HepG2 (cell line): ENCODE measurements around the gene RIMOC1. TPM values are rescaled to one million over a fixed set of nuclear protein-coding genes. Genes with fewer than 3 reads are reported as not detected.

Source experiments
- ATAC-seq: fragments of 200-7000 bp; cut with Tn5 transposase; 3 replicates; pipeline ENCODE4 v1.9.1; 2020; ENCODE audit warnings: mild to moderate bottlenecking, moderate library complexity
- BruUV-seq: library from RNA; stranded (reverse); fragments of 400-500 nt; replicated peaks from 2 replicates; lab custom pipeline; 2021; lab: Mats Ljungman, UMichigan
- CTCF ChIA-PET: fragments of 300-600 bp; formaldehyde crosslinking; extraction: SDS; loops from one replicate; lab custom pipeline; 2021; ENCODE audit warnings: low total read pairs, inconsistent platforms, low intra/inter-chr PET ratio; lab: Yijun Ruan, JAX
- POLR2A ChIA-PET: fragments of 350-600 bp; sonication (Branson Sonifier 250); formaldehyde crosslinking; loops from one replicate; lab custom pipeline; 2020; ENCODE audit warnings: antibody characterized with exemption, inconsistent platforms; lab: Yijun Ruan, JAX
- DNase-seq: peaks from one replicate; pipeline ENCODE4 v3.0.0-alpha.2; 2015; ENCODE audit warnings: low spot score
- FAIRE-seq: peaks from 3 replicates; lab custom pipeline; 2011; peaks lifted over from hg19 to GRCh38; lab: Jason Lieb, UNC
- H2AFZ ChIP-seq: one replicate; pipeline ENCODE4 v1.6.1; 2011; ENCODE audit warnings: low read length, inconsistent platforms
- H3K27ac ChIP-seq: fragments of 300-600 bp; 3 replicates; pipeline ENCODE4 v1.8.0; 2011; ENCODE audit warnings: mixed run types, mild to moderate bottlenecking, mixed read lengths, low read length, inconsistent platforms; ENCODE audit not compliant: insufficient read depth; ENCODE audit errors: extremely low read length
- H3K27me3 ChIP-seq, 2 experiments: fragments of 200-600 bp in 1 of 2; 2 replicates in 1 of 2; 3 replicates in 1 of 2; pipeline versions ENCODE4 v1.6.0 to v1.8.0; 2011; ENCODE audit warnings: low read length in 2 of 2, mild to moderate bottlenecking in 2 of 2, moderate library complexity in 2 of 2, inconsistent platforms in 1 of 2; ENCODE audit not compliant: insufficient read depth in 2 of 2, control insufficient read depth in 1 of 2
- H3K36me3 ChIP-seq, 2 experiments: fragments of 200-600 bp in 1 of 2; replicated peaks in 1 of 2; 2 replicates in 1 of 2; 3 replicates in 1 of 2; pipeline versions ENCODE4 v1.5.1 to v1.8.0; 2011; ENCODE audit warnings: low read length in 2 of 2, inconsistent platforms in 1 of 2; ENCODE audit not compliant: insufficient read depth in 2 of 2, control insufficient read depth in 1 of 2
- H3K4me1 ChIP-seq: 2 replicates; pipeline ENCODE4 v1.5.1; 2012; ENCODE audit warnings: low read length, inconsistent platforms; ENCODE audit not compliant: insufficient read depth
- H3K4me2 ChIP-seq: 2 replicates; pipeline ENCODE4 v1.6.0; 2011; ENCODE audit warnings: low read depth, low read length, inconsistent platforms
- H3K4me3 ChIP-seq, 3 experiments: fragments of 200-600 bp in 1 of 3; sonication (generic), shearing (Covaris generic) in 1 of 3; replicated peaks in 1 of 3; 2 replicates each; pipeline ENCODE4 v1.5.1; 2011 to 2016; ENCODE audit warnings: low read length in 3 of 3, inconsistent platforms in 2 of 3, low read depth in 2 of 3, mild to moderate bottlenecking in 2 of 3, control low read depth in 1 of 3, mixed read lengths in 1 of 3; ENCODE audit not compliant: insufficient read depth in 1 of 3
- H3K79me2 ChIP-seq: one replicate; pipeline ENCODE4 v1.6.1; 2011; ENCODE audit warnings: low read length, inconsistent platforms; ENCODE audit not compliant: insufficient read depth
- H3K9ac ChIP-seq: 2 replicates; pipeline ENCODE4 v1.6.0; 2011; ENCODE audit warnings: mild to moderate bottlenecking, low read depth, low read length, inconsistent platforms; ENCODE audit not compliant: insufficient read depth
- H3K9me3 ChIP-seq: 2 replicates; pipeline ENCODE4 v1.5.1; 2012; ENCODE audit warnings: mild to moderate bottlenecking, low read length
- H4K20me1 ChIP-seq: 2 replicates; pipeline ENCODE4 v1.6.0; 2011; ENCODE audit warnings: inconsistent platforms, mild to moderate bottlenecking, low read length, moderate library complexity; ENCODE audit not compliant: insufficient read depth
- EEA1 ChIP-seq: sonication (generic); formaldehyde crosslinking; IDR thresholded peaks from 2 replicates; pipeline ENCODE4 v1.5.1; 2020; ENCODE audit warnings: mild to moderate bottlenecking, missing genetic modification reagents, borderline replicate concordance
- GRHL1 ChIP-seq: sonication (generic); formaldehyde crosslinking; conservative IDR thresholded peaks from 2 replicates; pipeline ENCODE4 v1.8.0; 2022; ENCODE audit warnings: missing genetic modification reagents
- MYNN ChIP-seq: sonication (generic); formaldehyde crosslinking; IDR thresholded peaks from 2 replicates; pipeline ENCODE4 v1.4.0; 2020; ENCODE audit warnings: mild to moderate bottlenecking, low read depth, missing genetic modification reagents
- SMARCC2 ChIP-seq: fragments of 450-650 bp; IDR thresholded peaks from 2 replicates; pipeline ENCODE4 v1.6.1; 2017; ENCODE audit warnings: antibody characterized with exemption, mild to moderate bottlenecking
- ZNF746 ChIP-seq: sonication (generic); formaldehyde crosslinking; IDR thresholded peaks from 2 replicates; pipeline ENCODE4 v1.8.0; 2022; ENCODE audit warnings: mild to moderate bottlenecking, missing genetic modification reagents
- ZNF781 ChIP-seq: sonication (generic); formaldehyde crosslinking; IDR thresholded peaks from 2 replicates; pipeline ENCODE4 v1.5.1; 2020; ENCODE audit warnings: borderline replicate concordance, mild to moderate bottlenecking, missing genetic modification reagents; ENCODE audit errors: not compliant biosample characterization
- WGBS: methylation state at CpG from one replicate; pipeline ENCODE4 v1.1.6; 2017; ENCODE audit warnings: low lambda C conversion rate; 5-methylcytosine and 5-hydroxymethylcytosine counted together
- in situ Hi-C: cut with HindIII; loops from 2 replicates; pipeline ENCODE4 v1.10.0; 2017; ENCODE audit warnings: low pct_unique_long_range_greater_than_20kb; ENCODE audit not compliant: extremely low pct_ligation_motif_present
- intact Hi-C: fragments of 100-400 bp; cut with micrococcal nuclease; formaldehyde crosslinking; loops from one replicate; pipeline ENCODE4 v1.10.0; 2022; ENCODE audit not compliant: unreplicated experiment
- polyA plus RNA-seq, 8 experiments: library from polyadenylated mRNA; depleted of rRNA in 3 of 8; stranded (reverse) in 7 of 8; unstranded in 1 of 8; fragments of >200 nt; fragmentation: Illumina TruSeq in 4 of 8; extraction: Trizol in 4 of 8; gene quantifications; 2 replicates each; pipeline versions ENCODE4 v1.2.1 to v1.2.3, GENCODE V29; 2011 to 2016; ENCODE audit warnings: low read depth in 4 of 8, missing spikeins in 1 of 8, mixed read lengths in 1 of 8; ENCODE audit not compliant: insufficient read depth in 1 of 8
- total RNA-seq, 5 experiments: library from RNA; depleted of rRNA; stranded (reverse); fragments of >200 nt; fragmentation: Illumina TruSeq; extraction: Trizol; gene quantifications; 2 replicates each; pipeline ENCODE4 v1.2.3, GENCODE V29; 2016; ENCODE audit warnings: low read depth in 1 of 5

Gene RIMOC1
- total and polyA plus RNA-seq, 2 of the 13 experiments (the other 11 are each of a cell fraction or from before 2014, with no cell fraction given), result 16.3 to 16.9 TPM

- no peaks in the 10 kb centered on the region for H3K4me1 ChIP-seq
- no peak overlapping the region for H3K27ac ChIP-seq
- BruUV-seq, result no TSS peak
- intact Hi-C loops, result loop anchor here (2.0 to 5.0 kb wide), 2 partner anchors 69 to 147 kb away; partner anchors contain the start of gene FBXO4
- H3K79me2 ChIP-seq, result no peaks in the 10 kb centered on the region
- ChIA-PET CTCF (interaction anchor here (2.1 to 3.0 kb wide), 2 partner anchors 199 to 725 kb away, joined by 5 to 46 read pairs; no protein-coding TSS in a partner anchor), POLR2A (no interaction called here)
- H4K20me1 ChIP-seq, result no peaks in the 10 kb centered on the region
- H3K36me3 ChIP-seq, result 0 out of 5 replicates have a peak, but pooled peaks cover 0 to 4% of the 10 kb centered on the region in 2 experiments
- H3K4me2 ChIP-seq, result no peak overlapping the region
- no peaks in the 10 kb centered on the region for H3K27me3 ChIP-seq
- H3K9me3 ChIP-seq, result no peaks in the 10 kb centered on the region
- DNase-seq (no peak), ATAC-seq (no peak), FAIRE-seq (no peak)
- H2AFZ ChIP-seq, result no peak overlapping the region
- H3K9ac ChIP-seq, result no peak overlapping the region
- TF ChIP-seq MYNN (CRISPR knock-in tag), result no peak
- no peak for TF ChIP-seq ZNF781 (CRISPR knock-in tag)
- TF ChIP-seq ZNF746 (CRISPR knock-in tag), result no peak
- TF ChIP-seq SMARCC2, result no peak
- no peak for TF ChIP-seq GRHL1 (CRISPR knock-in tag)
- in situ Hi-C loops, result loop anchor here (5.0 to 25.0 kb wide), 3 partner anchors 199 to 904 kb away; partner anchors contain the start of gene CCDC152
- WGBS, result 36% methylated on average over 1 of the region's 1 CpG
- no peak overlapping the region for H3K4me3 ChIP-seq
These were observed 46.2 kb upstream of the RIMOC1 start for GRCh38 chr5:41857989-41858388.

GRCh38 chr5:41858890-41859289 lies 45.3 kb upstream of the RIMOC1 start:
- no peaks in the 10 kb centered on the region for H3K9me3 ChIP-seq
- intact Hi-C loops, result loop anchor here (5.0 kb wide), 1 partner anchor 68 kb away; the partner anchor contains the start of gene FBXO4
- TF ChIP-seq EEA1 (CRISPR knock-in tag), result no peak
- TF ChIP-seq, all 625 proteins: peak for 0
- no peak overlapping the region for H2AFZ ChIP-seq
- no peak for DNase-seq
- H3K4me3 ChIP-seq, result no peak overlapping the region
- H3K4me1 ChIP-seq, result no peaks in the 10 kb centered on the region
- no peak overlapping the region for H3K9ac ChIP-seq
- no peak for ATAC-seq
- H3K27ac ChIP-seq, result no peak overlapping the region
- no peak for FAIRE-seq
- 39% methylated on average over 2 of the region's 2 CpGs for WGBS
- H4K20me1 ChIP-seq, result no peaks in the 10 kb centered on the region
- ChIA-PET POLR2A (no interaction called here), CTCF (interaction anchor here (1.3 kb wide), 1 partner anchor 198 kb away, joined by 3 read pairs; no protein-coding TSS in a partner anchor)
- in situ Hi-C loops, result loop anchor here (5.0 to 25.0 kb wide), 3 partner anchors 198 to 903 kb away; partner anchors contain the start of gene CCDC152
- 0 out of 5 replicates have a peak, but pooled peaks cover 0 to 4% of the 10 kb centered on the region in 2 experiments for H3K36me3 ChIP-seq
- no peak overlapping the region for H3K4me2 ChIP-seq
- no peaks in the 10 kb centered on the region for H3K27me3 ChIP-seq
- H3K79me2 ChIP-seq, result no peaks in the 10 kb centered on the region
- no TSS peak for BruUV-seq
